HCT116 (cell line): ENCODE measurements around the gene ZNF536. TPM values are rescaled to one million over a fixed set of nuclear protein-coding genes. Genes with fewer than 3 reads are reported as not detected.

ENCODE experiments used
- ATAC-seq: fragments of 200-7000 bp; cut with Tn5 transposase; 2 replicates; pipeline ENCODE4 v1.9.1; 2020; ENCODE audit warnings: mild to moderate bottlenecking, moderate library complexity
- BruUV-seq: library from RNA; stranded (reverse); fragments of 400-500 nt; replicated peaks from 2 replicates; lab custom pipeline; 2021; lab: Mats Ljungman, UMichigan
- CTCF ChIA-PET: fragments of 300-600 bp; sonication (Branson Sonifier 250); formaldehyde crosslinking; loops from one replicate; lab custom pipeline; 2021; ENCODE audit warnings: antibody characterized with exemption; lab: Charles Lee
- POLR2A ChIA-PET: fragments of 300-600, 350-600 bp; sonication (Branson Sonifier 250); formaldehyde crosslinking; loops from one replicate; lab custom pipeline; 2021; ENCODE audit warnings: antibody characterized with exemption; lab: Charles Lee
- RAD21 ChIA-PET, 2 experiments: fragments of 300-600 bp; sonication (Branson Sonifier 250); formaldehyde crosslinking; loops; one replicate each; lab custom pipeline; 2023; ENCODE audit warnings: low total read pairs in 2 of 2; ENCODE audit not compliant: uncharacterized antibody in 2 of 2, unreplicated experiment in 2 of 2, low non-redundant PET in 1 of 2; lab: Charles Lee
- DNase-seq: peaks from one replicate; pipeline ENCODE4 v3.0.0-alpha.2; 2010; ENCODE audit warnings: low read depth, low spot score
- H2AFZ ChIP-seq: fragments of 200-600 bp; shearing (Covaris generic), sonication (generic); 2 replicates; pipeline ENCODE4 v1.6.1; 2017; ENCODE audit warnings: low read depth, mixed run types, mixed read lengths, antibody characterized with exemption, low read length; ENCODE audit not compliant: poor library complexity, severe bottlenecking
- H3K27ac ChIP-seq: 2 replicates; pipeline ENCODE4 v1.5.1; 2012; ENCODE audit warnings: low read depth, low read length
- H3K27me3 ChIP-seq: fragments of 200-600 bp; sonication (generic); 2 replicates; pipeline ENCODE4 v1.6.1; 2016; ENCODE audit warnings: mixed run types, low read length, mixed read lengths; ENCODE audit not compliant: insufficient read depth
- H3K36me3 ChIP-seq, 2 experiments: fragments of 200-500 bp in 1 of 2; fragments of 200-600 bp in 1 of 2; sonication (Bioruptor generic) in 1 of 2; sonication (generic) in 1 of 2; 2 replicates each; pipeline versions ENCODE4 v1.5.1 to v1.6.1; 2014 to 2016; ENCODE audit warnings: low read length in 2 of 2, inconsistent platforms in 1 of 2, mixed read lengths in 1 of 2, mixed run types in 1 of 2; ENCODE audit not compliant: insufficient read depth in 2 of 2, control insufficient read depth in 1 of 2
- H3K4me1 ChIP-seq, 2 experiments: fragments of 200-600 bp in 1 of 2; sonication (generic) in 1 of 2; 2 replicates each; pipeline versions ENCODE4 v1.5.1 to v1.6.1; 2012 to 2017; ENCODE audit warnings: low read length in 2 of 2, inconsistent platforms in 1 of 2, mild to moderate bottlenecking in 1 of 2, mixed read lengths in 1 of 2, mixed run types in 1 of 2, moderate library complexity in 1 of 2; ENCODE audit not compliant: insufficient read depth in 2 of 2, control insufficient read depth in 1 of 2
- H3K4me2 ChIP-seq: fragments of 200-600 bp; sonication (generic); 2 replicates; pipeline ENCODE4 v1.6.1; 2017; ENCODE audit warnings: mixed run types, low read length, mixed read lengths
- H3K4me3 ChIP-seq, 2 experiments: fragments of 200-600 bp in 1 of 2; sonication (generic) in 1 of 2; replicated peaks in 1 of 2; 2 replicates each; pipeline ENCODE4 v1.5.1; 2011 to 2016; ENCODE audit warnings: low read length in 2 of 2, control low read depth in 1 of 2, low read depth in 1 of 2, mild to moderate bottlenecking in 1 of 2, mixed read lengths in 1 of 2, mixed run types in 1 of 2
- H3K79me2 ChIP-seq: fragments of 200-600 bp; sonication (generic); 2 replicates; pipeline ENCODE4 v1.6.1; 2017; ENCODE audit warnings: mild to moderate bottlenecking, mixed run types, low read length, moderate library complexity, mixed read lengths; ENCODE audit not compliant: insufficient read depth
- H3K9ac ChIP-seq: fragments of 200-600 bp; sonication (generic); 2 replicates; pipeline ENCODE4 v1.6.1; 2016; ENCODE audit warnings: low read length, mixed read lengths
- H3K9me2 ChIP-seq: fragments of 200-600 bp; sonication (generic), shearing (Covaris generic); 2 replicates; pipeline ENCODE4 v1.6.1; 2017; ENCODE audit warnings: mixed run types, mild to moderate bottlenecking, moderate library complexity; ENCODE audit not compliant: insufficient read depth
- H3K9me3 ChIP-seq, 2 experiments: fragments of 200-500 bp in 1 of 2; fragments of 200-600 bp in 1 of 2; sonication (Bioruptor generic) in 1 of 2; sonication (generic) in 1 of 2; 2 replicates each; pipeline ENCODE4 v1.6.1; 2014 to 2017; ENCODE audit warnings: low read length in 2 of 2, mixed read lengths in 2 of 2, inconsistent platforms in 1 of 2, low read depth in 1 of 2, mild to moderate bottlenecking in 1 of 2, mixed run types in 1 of 2, moderate library complexity in 1 of 2; ENCODE audit not compliant: control insufficient read depth in 1 of 2, insufficient read depth in 1 of 2
- H4K20me1 ChIP-seq: fragments of 200-600 bp; sonication (generic), shearing (Covaris generic); 2 replicates; pipeline ENCODE4 v1.6.1; 2017; ENCODE audit warnings: mixed run types, mild to moderate bottlenecking, moderate library complexity; ENCODE audit not compliant: insufficient read depth
- CEBPB ChIP-seq: IDR thresholded peaks from 2 replicates; pipeline ENCODE4 v1.6.1; 2012; ENCODE audit warnings: low read depth
- ELF1 ChIP-seq: IDR thresholded peaks from 2 replicates; pipeline ENCODE4 v1.6.1; 2012; ENCODE audit warnings: low read depth, borderline replicate concordance
- EZH2phosphoT487 ChIP-seq: fragments of 200-600 bp; IDR thresholded peaks from 2 replicates; pipeline ENCODE4 v1.6.1; 2018; ENCODE audit warnings: antibody characterized with exemption, borderline replicate concordance
- FOSL1 ChIP-seq: IDR thresholded peaks from 2 replicates; pipeline ENCODE4 v1.6.1; 2012; ENCODE audit warnings: low read depth
- POLR2A ChIP-seq: IDR thresholded peaks from 2 replicates; pipeline ENCODE4 v1.7.0; 2011; ENCODE audit warnings: borderline replicate concordance; ENCODE audit not compliant: insufficient read depth, insufficient read length; ENCODE audit errors: extremely low read depth
- SP1 ChIP-seq: IDR thresholded peaks from 2 replicates; pipeline ENCODE4 v1.6.1; 2012; ENCODE audit warnings: low read depth
- SRF ChIP-seq: IDR thresholded peaks from 2 replicates; pipeline ENCODE4 v1.6.1; 2012; ENCODE audit warnings: low read depth
- TCF7L2 ChIP-seq: IDR thresholded peaks from 2 replicates; pipeline ENCODE4 v1.7.0; 2011; ENCODE audit warnings: borderline replicate concordance, inconsistent platforms; ENCODE audit not compliant: insufficient read depth, insufficient read length; ENCODE audit errors: extremely low read depth
- ZNF274 ChIP-seq: fragments of 200-500 bp; sonication (Bioruptor generic); IDR thresholded peaks from 2 replicates; pipeline ENCODE4 v1.6.1; 2014; ENCODE audit warnings: mild to moderate bottlenecking, low read depth, low read length, inconsistent platforms
- intact Hi-C: fragments of 100-400 bp; cut with micrococcal nuclease; formaldehyde crosslinking; loops from 2 replicates; pipeline ENCODE4 v1.10.0; 2022
- total RNA-seq: library from RNA; stranded (reverse); gene quantifications from one replicate; pipeline ENCODE4 v1.2.1, GENCODE V29; 2021; ENCODE audit not compliant: unreplicated experiment
- TF ChIP-seq, protein P1 (sequence below): IDR thresholded peaks from 2 replicates; pipeline ENCODE4 v1.6.1; 2012

Gene ZNF536
- total RNA-seq, 1 experiment from 2014 or later = not detected

DNA sequence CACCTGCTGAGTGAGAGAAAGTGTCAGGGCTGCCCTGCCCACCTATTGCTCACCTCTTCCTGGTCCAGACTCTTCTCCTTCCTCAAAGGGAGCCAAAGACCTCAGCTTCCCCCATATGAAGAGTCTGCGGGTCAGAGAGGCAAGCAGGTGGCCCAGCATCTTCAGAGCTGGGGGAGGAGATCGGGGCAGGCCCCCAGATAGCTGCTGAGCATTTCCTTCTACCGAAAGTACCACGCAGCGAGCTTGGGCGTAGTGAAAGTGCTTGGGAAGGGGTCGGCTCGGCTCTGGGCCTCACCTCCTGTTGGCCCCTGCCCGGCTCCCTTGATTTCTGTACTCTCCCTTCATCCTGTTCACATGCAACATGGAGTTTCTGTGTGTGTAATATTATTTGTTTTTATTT, 12.2 kb upstream of the ZNF536 start:
- CTCF ChIA-PET = no interaction called here
- TF ChIP-seq CEBPB (no peak), ELF1 (no peak)
- TF ChIP-seq, all 23 proteins: peak for 0
- Histone ChIP-seq H4K20me1 (no peaks in the 10 kb centered on the region), H3K4me2 (no peak overlapping the region), H2AFZ (no peak overlapping the region), H3K4me1 (no peaks in the 10 kb centered on the region), H3K9ac (no peak overlapping the region), H3K27me3 (peaks cover 20% of the 10 kb centered on the region), H3K36me3 (no peaks in the 10 kb centered on the region), H3K4me3 (no peak overlapping the region), H3K9me2 (no peaks in the 10 kb centered on the region), H3K27ac (no peak overlapping the region), H3K9me3 (no peaks in the 10 kb centered on the region), H3K79me2 (no peaks in the 10 kb centered on the region)
- BruUV-seq = no TSS peak
- ATAC-seq (no peak), DNase-seq (no peak)
- ChIA-PET POLR2A (no interaction called here), RAD21 (no interaction called here)
- intact Hi-C loops = no loop called here

DNA sequence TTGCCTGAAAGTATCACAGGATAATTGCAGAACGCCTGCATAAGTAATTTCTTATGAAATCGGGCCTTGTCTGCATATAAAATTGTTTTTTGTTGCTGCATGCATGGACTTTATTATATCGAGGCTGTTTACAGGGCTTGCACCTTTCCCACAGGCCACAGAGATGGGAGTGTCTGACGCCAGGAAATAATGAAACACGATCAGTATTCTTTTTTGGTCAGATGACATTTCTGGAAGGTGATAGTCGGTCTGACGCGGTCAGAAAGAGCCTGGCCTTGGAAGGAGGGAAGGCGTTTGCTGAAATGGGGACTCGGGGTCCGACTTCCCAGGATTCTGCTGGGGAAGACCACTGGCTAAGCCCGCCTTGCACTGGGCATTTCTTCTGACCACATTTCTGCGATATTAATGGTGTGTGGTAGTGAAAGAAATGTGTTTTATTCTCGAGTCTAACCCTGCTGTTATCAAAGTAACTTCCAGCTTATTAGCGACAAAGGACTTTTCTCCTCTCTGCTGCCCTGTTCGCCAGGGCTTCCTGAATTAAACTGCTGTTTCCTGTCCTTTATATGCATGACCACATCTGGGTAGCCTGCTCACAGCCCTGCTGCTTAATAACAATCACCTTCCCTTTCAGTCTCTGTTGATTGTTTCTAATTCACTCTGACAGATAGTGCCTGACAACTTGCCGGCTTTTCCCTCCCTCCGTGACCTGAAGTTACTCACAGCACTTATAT, 11.6 kb upstream of the ZNF536 start:
- ATAC-seq (no peak), DNase-seq (no peak)
- Histone ChIP-seq H3K27me3 (peaks cover 24% of the 10 kb centered on the region), H3K9me3 (no peaks in the 10 kb centered on the region), H3K4me3 (no peak overlapping the region), H3K36me3 (no peaks in the 10 kb centered on the region), H3K9ac (no peak overlapping the region), H3K79me2 (no peaks in the 10 kb centered on the region), H3K4me1 (no peaks in the 10 kb centered on the region), H3K27ac (no peak overlapping the region), H4K20me1 (no peaks in the 10 kb centered on the region), H2AFZ (no peak overlapping the region), H3K9me2 (no peaks in the 10 kb centered on the region), H3K4me2 (no peak overlapping the region)
- RAD21 ChIA-PET = no interaction called here
- POLR2A ChIA-PET = no interaction called here
- TF ChIP-seq FOSL1 (no peak), EZH2phosphoT487 (no peak), SRF (no peak), ZNF274 (no peak), TCF7L2 (no peak), POLR2A (no peak), SP1 (no peak)
- TF ChIP-seq, protein P1, sequence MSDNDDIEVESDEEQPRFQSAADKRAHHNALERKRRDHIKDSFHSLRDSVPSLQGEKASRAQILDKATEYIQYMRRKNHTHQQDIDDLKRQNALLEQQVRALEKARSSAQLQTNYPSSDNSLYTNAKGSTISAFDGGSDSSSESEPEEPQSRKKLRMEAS = no peak
- intact Hi-C loops = no loop called here
- BruUV-seq = no TSS peak
- CTCF ChIA-PET = no interaction called here
